ENCODE measurements around the gene MAD1L1.

DNA sequence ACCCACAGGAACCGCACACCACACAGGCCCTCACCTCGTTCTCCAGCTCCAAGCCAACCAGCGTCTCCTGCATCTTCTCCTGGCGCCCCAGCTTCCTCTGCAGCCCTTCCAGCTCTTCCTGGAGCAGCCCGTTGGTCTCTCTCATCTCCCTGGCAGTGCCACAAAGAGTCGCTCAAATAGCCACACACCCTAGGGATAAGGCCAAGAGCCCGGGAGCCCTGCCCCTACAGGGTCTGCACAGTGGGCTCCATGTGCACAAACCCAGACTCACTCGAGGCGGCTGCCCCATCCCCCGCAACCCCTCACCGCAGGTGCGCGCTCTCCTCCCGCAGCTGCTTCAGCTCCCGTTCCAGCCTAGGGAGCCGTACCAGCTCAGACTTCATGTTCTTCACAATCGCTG, 16.9 kb downstream of the MAD1L1 start:
- TF ChIP-seq, protein P1, sequence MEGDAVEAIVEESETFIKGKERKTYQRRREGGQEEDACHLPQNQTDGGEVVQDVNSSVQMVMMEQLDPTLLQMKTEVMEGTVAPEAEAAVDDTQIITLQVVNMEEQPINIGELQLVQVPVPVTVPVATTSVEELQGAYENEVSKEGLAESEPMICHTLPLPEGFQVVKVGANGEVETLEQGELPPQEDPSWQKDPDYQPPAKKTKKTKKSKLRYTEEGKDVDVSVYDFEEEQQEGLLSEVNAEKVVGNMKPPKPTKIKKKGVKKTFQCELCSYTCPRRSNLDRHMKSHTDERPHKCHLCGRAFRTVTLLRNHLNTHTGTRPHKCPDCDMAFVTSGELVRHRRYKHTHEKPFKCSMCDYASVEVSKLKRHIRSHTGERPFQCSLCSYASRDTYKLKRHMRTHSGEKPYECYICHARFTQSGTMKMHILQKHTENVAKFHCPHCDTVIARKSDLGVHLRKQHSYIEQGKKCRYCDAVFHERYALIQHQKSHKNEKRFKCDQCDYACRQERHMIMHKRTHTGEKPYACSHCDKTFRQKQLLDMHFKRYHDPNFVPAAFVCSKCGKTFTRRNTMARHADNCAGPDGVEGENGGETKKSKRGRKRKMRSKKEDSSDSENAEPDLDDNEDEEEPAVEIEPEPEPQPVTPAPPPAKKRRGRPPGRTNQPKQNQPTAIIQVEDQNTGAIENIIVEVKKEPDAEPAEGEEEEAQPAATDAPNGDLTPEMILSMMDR (IDR thresholded peaks at IDR 0.05) = no peak
- no peak for TF ChIP-seq POLR2A (IDR thresholded peaks at IDR 0.05)
